Endothelial cell of umbilical vein (primary cell): Measurements from ENCODE around the gene CD48. TPM values are rescaled to one million over a fixed set of nuclear protein-coding genes. Genes with fewer than 3 reads are reported as not detected.

Experiments used
- BruUV-seq: library from RNA; stranded (reverse); fragments of 400-500 nt; replicated peaks from 2 replicates; lab custom pipeline; 2021; lab: Mats Ljungman, UMichigan
- CTCF ChIA-PET: fragments of 300-600, 350-600 bp; sonication (Branson Sonifier 250); formaldehyde crosslinking; loops from one replicate; lab custom pipeline; 2021; ENCODE audit warnings: antibody characterized with exemption, inconsistent platforms; lab: Charles Lee
- POLR2A ChIA-PET: fragments of 300-600, 350-600 bp; sonication (Branson Sonifier 250); formaldehyde crosslinking; loops from one replicate; lab custom pipeline; 2021; ENCODE audit warnings: antibody characterized with exemption, inconsistent platforms; lab: Charles Lee
- DNase-seq: peaks from one replicate; pipeline ENCODE4 v3.0.0-alpha.2; 2011; ENCODE audit warnings: low read depth, low spot score
- FAIRE-seq: peaks from 2 replicates; lab custom pipeline; 2011; peaks lifted over from hg19 to GRCh38; lab: Jason Lieb, UNC
- H2AFZ ChIP-seq: 2 replicates; pipeline ENCODE4 v1.6.0; 2012; ENCODE audit warnings: low read depth, low read length, control low read depth, inconsistent platforms
- H3K27ac ChIP-seq: 2 replicates; pipeline ENCODE4 v1.5.1; 2011; ENCODE audit warnings: low read depth, mild to moderate bottlenecking, control low read depth, low read length, moderate library complexity; ENCODE audit not compliant: insufficient read depth
- H3K27me3 ChIP-seq, 2 experiments: 2 replicates each; pipeline versions ENCODE4 v1.6.0 to v1.6.1; 2011; ENCODE audit warnings: low read length in 2 of 2, mixed read lengths in 1 of 2; ENCODE audit not compliant: control insufficient read depth in 2 of 2, insufficient read depth in 2 of 2
- H3K36me3 ChIP-seq, 2 experiments: 2 replicates in 1 of 2; 3 replicates in 1 of 2; pipeline ENCODE4 v1.5.1; 2011; ENCODE audit warnings: low read length in 2 of 2, mild to moderate bottlenecking in 1 of 2, moderate library complexity in 1 of 2; ENCODE audit not compliant: control insufficient read depth in 2 of 2, insufficient read depth in 2 of 2; ENCODE audit errors: extremely low read depth in 1 of 2
- H3K4me1 ChIP-seq: 3 replicates; pipeline ENCODE4 v1.5.1; 2011; ENCODE audit warnings: mild to moderate bottlenecking, low read length; ENCODE audit not compliant: control insufficient read depth, insufficient read depth; ENCODE audit errors: extremely low read depth
- H3K4me2 ChIP-seq: 2 replicates; pipeline ENCODE4 v1.6.1; 2011; ENCODE audit warnings: low read length, control low read depth, mixed read lengths; ENCODE audit not compliant: insufficient read depth
- H3K4me3 ChIP-seq, 3 experiments: fragments of 200-600 bp in 1 of 3; sonication (generic), shearing (Covaris generic) in 1 of 3; replicated peaks in 1 of 3; 2 replicates each; pipeline ENCODE4 v1.5.1; 2011 to 2016; ENCODE audit warnings: control low read depth in 3 of 3, low read length in 3 of 3, mild to moderate bottlenecking in 2 of 3, inconsistent platforms in 1 of 3, low read depth in 1 of 3, moderate library complexity in 1 of 3; ENCODE audit not compliant: insufficient read depth in 1 of 3
- H3K79me2 ChIP-seq: 2 replicates; pipeline ENCODE4 v1.6.0; 2012; ENCODE audit warnings: low read length, inconsistent platforms; ENCODE audit not compliant: control insufficient read depth, insufficient read depth
- H3K9ac ChIP-seq: replicated peaks from 2 replicates; pipeline ENCODE3; 2011; ENCODE audit warnings: low read length, control low read depth; ENCODE audit not compliant: insufficient read depth; ENCODE audit errors: extremely low read depth
- H3K9me1 ChIP-seq: replicated peaks from 3 replicates; pipeline ENCODE4 v1.6.0; 2011; ENCODE audit warnings: mild to moderate bottlenecking, low read length; ENCODE audit not compliant: control insufficient read depth, insufficient read depth; ENCODE audit errors: extremely low read depth
- H3K9me3 ChIP-seq: replicated peaks from 2 replicates; pipeline ENCODE4 v1.5.1; 2012; ENCODE audit warnings: low read length, inconsistent platforms; ENCODE audit not compliant: control insufficient read depth, insufficient read depth
- H4K20me1 ChIP-seq: replicated peaks from 2 replicates; pipeline ENCODE3; 2011; ENCODE audit warnings: mild to moderate bottlenecking, low read length; ENCODE audit not compliant: control insufficient read depth, insufficient read depth; ENCODE audit errors: extremely low read depth
- CTCF ChIP-seq, 2 donors: IDR thresholded peaks; 1 replicate in 1 of 2; 2 replicates in 1 of 2; pipeline ENCODE4 v1.5.1; 2011; ENCODE audit warnings: low read length in 2 of 2, mild to moderate bottlenecking in 2 of 2, moderate library complexity in 2 of 2, control low read depth in 1 of 2, inconsistent platforms in 1 of 2, low read depth in 1 of 2; ENCODE audit not compliant: insufficient read depth in 1 of 2; ENCODE audit errors: extremely low read depth in 1 of 2
- EZH2 ChIP-seq: IDR thresholded peaks from 2 replicates; pipeline ENCODE4 v1.6.1; 2012; ENCODE audit warnings: borderline replicate concordance, low read depth, mild to moderate bottlenecking, moderate library complexity, low read length, inconsistent platforms; ENCODE audit not compliant: severe bottlenecking
- FOS ChIP-seq: IDR thresholded peaks from 2 replicates; pipeline ENCODE4 v1.6.1; 2011; ENCODE audit warnings: mild to moderate bottlenecking, low read length, moderate library complexity, borderline replicate concordance; ENCODE audit not compliant: insufficient read depth
- GATA2 ChIP-seq: IDR thresholded peaks from 2 replicates; pipeline ENCODE4 v1.7.0; 2011; ENCODE audit warnings: low read depth, mild to moderate bottlenecking, moderate library complexity, mixed read lengths, low read length; ENCODE audit not compliant: insufficient read length, insufficient read depth
- JUN ChIP-seq: IDR thresholded peaks from 2 replicates; pipeline ENCODE4 v1.6.1; 2011; ENCODE audit warnings: borderline replicate concordance, low read depth; ENCODE audit not compliant: insufficient read length, insufficient read depth
- MAX ChIP-seq: IDR thresholded peaks from 2 replicates; pipeline ENCODE4 v1.6.1; 2011; ENCODE audit not compliant: insufficient read depth, insufficient read length
- MYC ChIP-seq: IDR thresholded peaks from one replicate; pipeline ENCODE4 v1.6.1; 2011; ENCODE audit warnings: mild to moderate bottlenecking, low read depth, low read length
- POLR2A ChIP-seq: IDR thresholded peaks from 2 replicates; pipeline ENCODE4 v1.6.1; 2012; ENCODE audit warnings: low read depth, mild to moderate bottlenecking, control low read depth, low read length
- POLR2AphosphoS5 ChIP-seq: IDR thresholded peaks from 2 replicates; pipeline ENCODE4 v1.6.1; 2012; ENCODE audit warnings: low read depth, mild to moderate bottlenecking, control low read depth, low read length, moderate library complexity; ENCODE audit not compliant: insufficient read depth
- dilution Hi-C: fragments of 300-500 bp; cut with MboI; formaldehyde crosslinking; loops from one replicate; pipeline ENCODE4 v1.15.0; 2019; ENCODE audit warnings: low sequenced_read_pairs; ENCODE audit not compliant: extremely low pct_ligation_motif_present
- intact Hi-C: fragments of 100-400 bp; cut with micrococcal nuclease; formaldehyde crosslinking; loops from one replicate; pipeline ENCODE4 v1.10.0; 2022
- polyA plus RNA-seq, 4 experiments: library from polyadenylated mRNA; depleted of rRNA in 3 of 4; stranded (reverse) in 3 of 4; unstranded in 1 of 4; fragments of >200 nt; gene quantifications; 2 replicates each; pipeline versions ENCODE4 v1.2.1 to v1.2.3, GENCODE V29; 2011 to 2012; ENCODE audit warnings: missing spikeins in 1 of 4
- total RNA-seq: library from RNA; stranded (reverse); gene quantifications from 2 replicates; pipeline ENCODE4 v1.2.3, GENCODE V29; 2021

Gene CD48
- total and polyA plus RNA-seq, 2 donors (not counting 3 experiments of a cell fraction or from before 2014, with no cell fraction given) = not detected

- ChIA-PET POLR2A (no interaction called here), CTCF (no interaction called here)
- no peak for DNase-seq
- no TSS peak for BruUV-seq
- Histone ChIP-seq H3K79me2 (no peaks in the 10 kb centered on the region), H3K27me3 (peaks cover 0 to 2% of the 10 kb centered on the region in 2 experiments), H2AFZ (no peak overlapping the region), H3K4me1 (no peaks in the 10 kb centered on the region), H3K9ac (no peak overlapping the region), H3K27ac (no peak overlapping the region), H4K20me1 (no peaks in the 10 kb centered on the region), H3K36me3 (no peaks in the 10 kb centered on the region), H3K9me3 (no peaks in the 10 kb centered on the region), H3K4me2 (no peak overlapping the region), H3K4me3 (no peak overlapping the region), H3K9me1 (no peaks in the 10 kb centered on the region)
- intact Hi-C loops (no loop called here), dilution Hi-C loops (no loop called here)
- FAIRE-seq = no peak
- TF ChIP-seq MAX (no peak), GATA2 (no peak), POLR2AphosphoS5 (no peak), FOS (no peak), POLR2A (no peak), EZH2 (no peak), MYC (no peak), JUN (no peak), CTCF (IDR thresholded peaks at IDR 0.05; ENCODE audit: extremely low read depth in 1 of 2, insufficient read depth in 1 of 2, low read depth in 1 of 2, low read length in 2 of 2) (no peak)
Measured at GRCh38 chr1:160741612-160742348, 30.2 kb upstream of the CD48 start.
